ENCODE measurements around the gene MED26.

The MED26 gene

GRCh38 chr19:16645140-16645539 is 17.1 kb upstream of the MED26 start:
- DNase-seq = no peak

DNA sequence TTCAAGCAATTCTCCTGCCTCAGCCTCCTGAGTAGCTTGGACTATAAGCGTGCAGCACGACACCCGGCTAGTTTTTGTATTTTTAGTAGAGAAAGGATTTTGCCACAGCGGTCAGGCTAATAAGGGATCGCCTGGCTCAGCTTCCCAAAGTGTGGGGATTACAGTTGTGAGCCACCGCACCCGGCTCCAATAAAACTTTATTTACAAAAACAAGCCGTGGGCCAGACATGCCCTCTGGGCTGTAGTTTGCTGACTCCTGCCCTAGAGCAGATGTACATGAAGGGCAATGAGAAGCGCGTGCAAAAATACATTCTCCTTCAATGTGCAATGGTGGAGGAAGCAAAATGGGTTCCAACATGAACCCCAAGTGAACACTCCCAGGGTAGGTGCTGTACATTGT is 13.7 kb upstream of the MED26 start:
- DNase-seq = no peak

GRCh38 chr19:16640951-16641350 is 12.9 kb upstream of the MED26 start:
- DNase-seq = no peak

- no peak for DNase-seq
Measured at GRCh38 chr19:16638666-16639065, 10.7 kb upstream of the MED26 start.

DNA sequence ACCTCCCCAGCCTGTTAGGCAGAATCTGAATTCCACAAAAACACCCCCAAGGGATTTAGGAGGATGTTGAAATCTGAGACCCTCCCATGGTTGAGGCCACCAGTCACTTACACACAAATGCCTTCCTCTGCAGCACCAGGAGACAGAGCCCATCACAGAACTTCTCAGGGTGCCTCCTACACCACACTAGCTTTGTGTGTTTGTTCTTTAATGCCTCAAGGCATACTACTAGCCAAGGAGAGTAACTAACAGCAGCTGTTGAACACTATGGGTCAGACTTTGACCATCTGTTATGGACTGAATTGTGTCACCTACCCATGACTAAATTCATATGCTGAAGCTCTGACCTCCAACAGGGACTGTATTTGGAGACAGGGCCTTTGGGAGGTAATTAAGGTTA is 9.5 kb upstream of the MED26 start:
- DNase-seq = no peak

DNA sequence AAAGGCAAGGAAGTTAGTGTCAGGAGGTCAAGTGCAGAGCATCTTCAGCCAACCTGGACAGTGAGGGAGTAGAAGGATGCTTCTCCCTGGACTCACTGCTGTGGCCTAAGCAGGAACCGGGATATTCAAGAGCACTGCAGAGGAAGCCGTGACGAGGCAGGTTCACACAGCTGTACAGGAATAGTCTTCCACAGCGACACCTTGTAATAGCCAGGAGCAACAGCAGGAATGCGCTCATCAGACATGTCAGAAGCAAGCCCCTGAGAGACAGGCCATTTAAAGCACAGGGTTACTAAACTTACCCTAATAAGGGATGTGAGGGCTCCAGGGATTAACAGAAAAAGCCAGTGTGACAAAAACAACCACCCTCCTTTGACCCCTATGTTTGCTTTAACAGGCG is 3.5 kb upstream of the MED26 start:
- no peak for DNase-seq

DNA sequence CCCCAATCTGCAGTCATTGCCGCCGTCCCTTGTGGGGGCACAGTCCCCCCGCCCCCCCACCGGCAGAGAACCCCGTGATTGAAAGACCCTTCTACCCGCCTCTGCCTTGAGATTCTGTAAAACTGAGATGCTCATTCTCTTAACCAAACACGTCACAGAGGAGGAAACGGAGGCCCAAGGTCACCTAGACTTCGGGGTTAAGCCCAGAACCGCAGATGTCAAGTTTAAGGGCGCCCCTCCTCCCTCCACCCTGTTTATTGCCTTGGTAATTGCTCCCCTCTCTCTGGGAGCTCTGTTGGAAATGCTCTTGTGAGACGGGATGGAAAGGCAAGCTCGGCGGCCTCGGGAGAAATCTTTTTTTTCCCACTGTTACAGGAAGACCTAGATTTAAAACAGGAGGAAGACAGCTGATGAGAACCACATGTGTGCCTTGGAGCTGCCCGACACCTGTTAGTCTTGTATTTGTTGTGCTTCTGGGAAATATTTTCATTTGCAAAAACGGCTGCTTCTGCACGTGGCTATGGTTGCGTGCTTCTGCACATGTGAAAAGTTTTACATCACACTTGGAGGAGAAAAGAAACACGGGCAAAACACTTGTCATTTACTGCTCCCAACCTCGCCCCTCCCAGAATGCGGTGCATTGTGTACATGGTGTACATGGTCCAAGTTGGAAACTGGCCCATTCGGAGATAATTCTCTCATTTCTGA is 1.1 kb upstream of the MED26 start:
- DNase-seq = no peak

GRCh38 chr19:16627928-16628182 is 149 bp downstream of the MED26 start:
- DNase-seq = no peak

GRCh38 chr19:16627193-16627927 is 644 bp downstream of the MED26 start:
- no peak for DNase-seq

GRCh38 chr19:16626796-16627192 is 1.2 kb downstream of the MED26 start:
- no peak for DNase-seq

DNA sequence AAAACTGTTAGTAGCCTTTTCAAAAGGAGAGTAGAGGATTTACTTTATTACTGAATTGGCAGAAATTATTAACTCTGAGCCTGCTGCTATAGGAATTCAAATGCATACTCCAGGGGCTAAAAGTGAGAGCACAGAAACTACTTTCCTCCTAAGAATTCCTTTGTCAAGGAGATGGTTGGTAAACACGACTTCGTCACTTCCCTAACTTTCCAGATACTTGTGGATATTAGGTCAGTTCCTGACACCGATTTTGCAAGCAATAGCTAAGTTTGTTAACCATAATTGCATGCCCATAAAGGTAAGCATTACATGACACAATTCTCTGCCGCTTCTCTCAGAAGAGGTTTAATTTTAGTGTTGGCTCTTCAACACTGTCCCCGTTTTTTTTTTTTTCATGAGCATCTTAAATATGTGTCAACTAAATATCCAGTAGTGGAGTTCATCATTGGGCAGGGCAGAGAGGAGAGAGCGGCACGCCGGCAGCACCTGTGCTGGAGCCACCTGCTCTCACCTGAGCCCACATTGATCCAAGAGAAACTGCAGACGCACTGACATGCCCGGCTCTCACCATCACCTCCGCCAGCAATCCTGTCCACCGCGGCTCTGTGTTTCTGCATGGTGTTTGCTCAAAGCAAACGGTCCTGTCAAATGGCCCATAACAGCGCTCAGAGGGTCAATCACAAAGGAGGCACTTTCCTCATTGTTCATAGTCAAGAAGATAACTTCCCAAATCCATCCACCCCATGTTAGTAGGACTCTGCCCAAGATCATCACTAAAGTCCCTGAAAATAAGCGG is 2.6 kb downstream of the MED26 start:
- no peak for DNase-seq

- DNase-seq = no peak
Measured at GRCh38 chr19:16624236-16624635, 3.8 kb downstream of the MED26 start.

- DNase-seq = no peak
Measured at GRCh38 chr19:16623576-16623975, 4.4 kb downstream of the MED26 start.

DNA sequence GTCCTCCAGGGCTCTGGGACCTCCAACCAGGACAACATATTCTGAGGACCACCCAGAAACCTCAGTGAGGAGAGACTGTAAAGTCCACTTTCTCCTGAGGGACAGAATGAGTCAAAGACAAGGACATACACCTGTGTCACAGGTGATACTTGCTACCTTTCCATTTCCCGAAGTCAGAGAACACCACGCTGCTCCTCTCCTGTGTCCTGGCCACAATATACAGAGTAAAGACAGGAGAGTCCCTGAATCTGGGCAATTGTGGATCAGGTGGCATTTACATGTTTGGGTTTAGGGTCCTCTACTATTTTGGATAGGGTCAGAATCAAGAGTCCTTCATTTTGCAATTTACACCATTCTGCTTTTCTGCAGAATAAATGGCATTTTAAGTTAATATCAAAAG is 4.9 kb downstream of the MED26 start:
- no peak for DNase-seq

- no peak for DNase-seq
Measured at GRCh38 chr19:16621165-16621800, 6.7 kb downstream of the MED26 start.

GRCh38 chr19:16620584-16620983 is 7.4 kb downstream of the MED26 start:
- DNase-seq = no peak

- DNase-seq = no peak
Measured at GRCh38 chr19:16620018-16620417, 8.0 kb downstream of the MED26 start.

DNA sequence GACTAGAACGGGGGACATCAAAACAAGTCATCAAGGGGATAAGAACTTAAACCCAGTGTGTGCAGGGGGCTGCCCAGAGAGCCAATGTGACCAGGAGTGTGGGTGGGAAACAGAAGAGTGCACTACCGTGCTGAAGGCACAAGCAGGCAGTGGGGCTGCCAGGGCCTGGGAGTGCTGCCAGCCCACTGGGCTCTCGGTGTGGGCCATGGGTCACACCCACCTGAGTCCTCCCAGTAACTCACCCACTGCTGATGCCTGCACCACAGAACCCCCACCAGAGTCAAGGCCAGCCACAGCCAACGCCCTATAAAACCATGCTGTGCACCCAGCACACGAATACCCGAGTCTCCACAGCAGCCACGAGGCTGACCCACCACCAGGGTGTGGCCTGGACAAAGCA is 8.5 kb downstream of the MED26 start:
- no peak for DNase-seq

DNA sequence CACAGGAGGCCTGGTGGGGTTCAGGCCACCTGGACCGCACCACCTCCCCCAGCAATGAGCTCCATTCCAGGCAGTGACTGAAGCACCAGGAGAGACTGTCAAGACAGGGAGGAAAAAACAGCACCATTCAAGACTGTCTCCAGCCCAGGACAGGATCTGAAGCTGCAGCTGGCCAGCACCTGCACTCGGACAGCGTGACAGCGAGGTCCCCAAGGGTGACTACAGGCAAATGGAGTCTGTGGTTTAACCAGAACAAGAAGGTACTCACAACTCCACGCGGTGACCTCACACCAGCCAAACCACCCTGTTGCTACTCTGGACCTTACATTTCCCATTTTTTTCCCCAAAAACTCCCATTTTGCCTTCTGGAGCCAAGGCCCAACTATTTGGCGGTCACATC is 9.8 kb downstream of the MED26 start:
- no peak for DNase-seq

DNA sequence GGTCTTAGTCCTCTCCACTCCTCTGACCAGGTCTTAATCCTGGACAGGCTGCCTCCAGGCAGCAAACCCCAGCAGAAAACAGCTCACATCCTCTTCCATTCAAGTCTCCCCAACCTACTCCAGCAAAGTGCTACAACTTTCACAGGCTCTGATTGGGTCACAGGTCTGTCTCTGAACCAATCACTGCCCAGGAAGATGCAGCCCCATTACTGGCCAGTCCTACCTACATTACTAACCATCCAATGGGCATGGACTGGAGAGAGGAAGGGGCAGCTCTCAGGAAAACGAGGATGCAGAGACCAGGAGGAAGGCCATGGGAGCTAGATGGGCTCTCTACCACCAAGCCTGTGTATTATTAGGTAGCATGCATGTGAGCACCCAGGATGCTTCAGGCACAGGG is 12.2 kb downstream of the MED26 start:
- DNase-seq = no peak

DNA sequence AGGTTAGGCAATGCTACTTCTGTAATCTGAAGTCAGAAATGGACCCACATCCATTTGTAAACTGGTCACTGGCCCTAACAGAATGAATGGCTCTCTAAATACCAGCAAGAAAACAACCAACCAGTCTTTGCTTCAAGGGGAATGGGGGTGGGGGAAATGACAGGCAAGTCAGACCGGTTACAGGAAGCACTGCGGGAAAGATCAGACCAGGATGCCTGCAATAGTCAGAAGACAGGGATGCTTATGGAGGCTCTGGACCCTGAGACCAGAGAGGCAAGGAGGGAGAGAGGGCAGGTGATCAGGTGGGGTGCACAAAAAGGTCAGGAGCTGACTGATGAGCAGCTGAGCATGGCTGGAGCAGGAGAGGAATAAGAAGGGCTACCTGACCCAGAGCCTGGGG is 13.1 kb downstream of the MED26 start:
- DNase-seq = no peak

DNA sequence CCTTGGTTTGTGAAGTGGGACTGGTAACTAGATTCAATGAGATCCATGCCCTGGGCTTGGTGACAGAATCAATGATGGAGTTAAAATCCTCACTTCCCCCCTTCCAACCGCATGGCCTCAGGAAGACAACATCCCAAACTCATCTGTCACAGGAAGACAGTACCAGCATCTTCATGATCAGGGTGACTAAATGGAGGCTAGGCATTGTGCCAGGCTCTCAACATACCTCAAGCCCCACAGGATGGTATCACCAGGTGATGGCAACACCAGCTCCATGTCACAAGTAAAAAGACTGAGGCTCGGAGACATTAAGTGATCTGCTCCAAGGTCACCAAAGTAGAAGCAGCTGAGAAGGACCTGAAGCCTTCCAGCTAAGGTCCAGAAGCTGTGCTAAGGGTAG is 14.2 kb downstream of the MED26 start:
- DNase-seq = no peak

- no peak for DNase-seq
Measured at GRCh38 chr19:16612636-16613035, 15.4 kb downstream of the MED26 start.

DNA sequence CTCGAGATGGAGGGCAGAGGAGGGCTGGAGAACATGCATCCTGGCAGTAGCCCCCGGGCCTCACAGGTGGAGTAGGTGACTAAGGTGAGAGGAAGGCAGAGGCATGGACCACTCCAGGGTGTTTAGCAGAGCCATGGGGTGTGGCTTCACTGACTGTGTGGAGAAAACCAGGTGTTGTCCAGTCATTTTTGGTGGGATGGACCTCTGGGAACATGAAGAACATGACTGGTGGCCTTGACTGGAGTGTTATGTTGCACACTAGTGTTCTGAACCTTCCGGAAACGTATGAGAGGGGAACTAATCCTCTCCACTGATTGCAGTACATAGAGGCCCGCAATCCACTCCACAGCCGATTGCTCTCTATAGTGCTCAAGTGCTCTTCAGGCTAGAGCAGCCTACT is 16.9 kb downstream of the MED26 start:
- no peak for DNase-seq
